Loucy (cell line): ENCODE measurements around the gene USP25.

ENCODE experiments used
- H2AFZ ChIP-seq: fragments of 200-600 bp; sonication (generic); 2 replicates; pipeline ENCODE4 v1.6.0; 2016; ENCODE audit warnings: antibody characterized with exemption, mild to moderate bottlenecking, low read length, moderate library complexity
- H3F3A ChIP-seq: fragments of 200-600 bp; 2 replicates; pipeline ENCODE4 v1.6.0; 2016; ENCODE audit warnings: antibody characterized with exemption, low read depth, mild to moderate bottlenecking
- H3K27me3 ChIP-seq: fragments of 200-600 bp; sonication (generic); 2 replicates; pipeline ENCODE4 v1.6.1; 2014; ENCODE audit warnings: low read length, mild to moderate bottlenecking; ENCODE audit not compliant: insufficient read depth, poor library complexity, severe bottlenecking
- H3K36me3 ChIP-seq: fragments of 200-600 bp; sonication (generic); 2 replicates; pipeline ENCODE4 v1.6.1; 2016; ENCODE audit warnings: low read length; ENCODE audit not compliant: insufficient read depth
- H3K4me1 ChIP-seq: fragments of 200-600 bp; sonication (generic); 2 replicates; pipeline ENCODE4 v1.5.1; 2014; ENCODE audit warnings: low read length, mild to moderate bottlenecking; ENCODE audit not compliant: insufficient read depth, poor library complexity, severe bottlenecking
- H3K4me2 ChIP-seq: fragments of 200-600 bp; sonication (generic); 2 replicates; pipeline ENCODE4 v1.6.0; 2014; ENCODE audit warnings: antibody characterized with exemption, low read length, low read depth, mild to moderate bottlenecking; ENCODE audit not compliant: poor library complexity, severe bottlenecking
- H3K4me3 ChIP-seq: fragments of 200-600 bp; sonication (generic); 2 replicates; pipeline ENCODE4 v1.5.1; 2014; ENCODE audit warnings: low read length, mild to moderate bottlenecking, mixed read lengths; ENCODE audit not compliant: poor library complexity, severe bottlenecking
- H3K79me2 ChIP-seq: fragments of 200-600 bp; sonication (generic); 2 replicates; pipeline ENCODE4 v1.6.1; 2014; ENCODE audit warnings: low read length; ENCODE audit not compliant: insufficient read depth
- H3K9ac ChIP-seq: fragments of 200-600 bp; sonication (generic); 2 replicates; pipeline ENCODE4 v1.6.0; 2014; ENCODE audit warnings: mild to moderate bottlenecking, low read depth, low read length, moderate library complexity; ENCODE audit not compliant: poor library complexity, severe bottlenecking
- H3K9me2 ChIP-seq: fragments of 200-600 bp; sonication (generic); replicated peaks from 2 replicates; pipeline ENCODE4 v1.6.1; 2016; ENCODE audit warnings: low read depth, low read length, mixed read lengths
- H3K9me3 ChIP-seq: fragments of 200-600 bp; sonication (generic); 2 replicates; pipeline ENCODE4 v1.6.1; 2014; ENCODE audit warnings: mild to moderate bottlenecking, antibody characterized with exemption, low read length, low read depth; ENCODE audit not compliant: insufficient read depth
- H4K20me1 ChIP-seq: fragments of 200-600 bp; sonication (generic); 2 replicates; pipeline ENCODE4 v1.6.0; 2014; ENCODE audit warnings: antibody characterized with exemption, low read length, mild to moderate bottlenecking; ENCODE audit not compliant: insufficient read depth, poor library complexity, severe bottlenecking
- EZH2phosphoT487 ChIP-seq: fragments of 200-600 bp; IDR thresholded peaks from 2 replicates; pipeline ENCODE4 v1.6.1; 2018; ENCODE audit warnings: antibody characterized with exemption, mild to moderate bottlenecking, moderate library complexity, borderline replicate concordance
- TF ChIP-seq, protein P1 (sequence below): fragments of 200-600 bp; sonication (generic); conservative IDR thresholded peaks from 2 replicates; pipeline ENCODE4 v1.5.1; 2014; ENCODE audit warnings: mild to moderate bottlenecking, antibody characterized with exemption, low read length

Gene USP25

DNA sequence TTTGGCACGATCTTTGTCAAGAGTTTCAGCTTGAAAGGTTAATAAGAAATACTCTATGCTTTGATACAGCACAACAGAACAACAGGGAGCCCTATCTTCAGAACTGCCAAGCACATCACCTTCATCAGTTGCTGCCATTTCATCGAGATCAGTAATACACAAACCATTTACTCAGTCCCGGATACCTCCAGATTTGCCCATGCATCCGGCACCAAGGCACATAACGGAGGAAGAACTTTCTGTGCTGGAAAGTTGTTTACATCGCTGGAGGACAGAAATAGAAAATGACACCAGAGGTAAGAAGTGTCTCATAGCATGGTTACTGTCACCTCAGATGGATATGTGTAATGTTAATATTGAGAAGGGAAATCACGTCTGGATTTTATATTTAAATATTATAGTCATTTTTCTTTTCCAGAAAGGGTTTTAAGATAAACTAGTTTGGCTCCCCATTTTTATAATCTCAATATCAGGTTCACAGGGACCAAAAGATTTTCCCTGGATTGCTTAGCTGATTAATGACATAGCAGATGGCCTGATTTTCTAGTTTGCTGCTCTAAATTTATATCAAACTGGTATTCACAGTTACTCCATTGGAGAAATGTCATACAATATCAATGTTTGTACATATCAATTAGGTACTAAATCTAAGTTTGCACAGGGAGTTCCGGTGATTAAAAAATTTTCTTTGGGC is 97.3 kb downstream of the USP25 start:
- H3K9ac ChIP-seq = no peak overlapping the region
- no peak overlapping the region for H3K4me2 ChIP-seq
- no peaks in the 10 kb centered on the region for H3F3A ChIP-seq
- no peak for TF ChIP-seq EZH2phosphoT487
- TF ChIP-seq, protein P1, sequence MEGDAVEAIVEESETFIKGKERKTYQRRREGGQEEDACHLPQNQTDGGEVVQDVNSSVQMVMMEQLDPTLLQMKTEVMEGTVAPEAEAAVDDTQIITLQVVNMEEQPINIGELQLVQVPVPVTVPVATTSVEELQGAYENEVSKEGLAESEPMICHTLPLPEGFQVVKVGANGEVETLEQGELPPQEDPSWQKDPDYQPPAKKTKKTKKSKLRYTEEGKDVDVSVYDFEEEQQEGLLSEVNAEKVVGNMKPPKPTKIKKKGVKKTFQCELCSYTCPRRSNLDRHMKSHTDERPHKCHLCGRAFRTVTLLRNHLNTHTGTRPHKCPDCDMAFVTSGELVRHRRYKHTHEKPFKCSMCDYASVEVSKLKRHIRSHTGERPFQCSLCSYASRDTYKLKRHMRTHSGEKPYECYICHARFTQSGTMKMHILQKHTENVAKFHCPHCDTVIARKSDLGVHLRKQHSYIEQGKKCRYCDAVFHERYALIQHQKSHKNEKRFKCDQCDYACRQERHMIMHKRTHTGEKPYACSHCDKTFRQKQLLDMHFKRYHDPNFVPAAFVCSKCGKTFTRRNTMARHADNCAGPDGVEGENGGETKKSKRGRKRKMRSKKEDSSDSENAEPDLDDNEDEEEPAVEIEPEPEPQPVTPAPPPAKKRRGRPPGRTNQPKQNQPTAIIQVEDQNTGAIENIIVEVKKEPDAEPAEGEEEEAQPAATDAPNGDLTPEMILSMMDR = no peak
- H3K79me2 ChIP-seq = no peaks in the 10 kb centered on the region
- no peaks in the 10 kb centered on the region for H3K27me3 ChIP-seq
- no peak overlapping the region for H2AFZ ChIP-seq
- no peaks in the 10 kb centered on the region for H4K20me1 ChIP-seq
- peaks cover 14% of the 10 kb centered on the region; the same call in 1 of the 2 replicates for H3K36me3 ChIP-seq
- peaks cover 4% of the 10 kb centered on the region for H3K4me1 ChIP-seq
- H3K9me2 ChIP-seq = no peaks in the 10 kb centered on the region
- no peaks in the 10 kb centered on the region for H3K9me3 ChIP-seq
- H3K4me3 ChIP-seq = no peak overlapping the region

DNA sequence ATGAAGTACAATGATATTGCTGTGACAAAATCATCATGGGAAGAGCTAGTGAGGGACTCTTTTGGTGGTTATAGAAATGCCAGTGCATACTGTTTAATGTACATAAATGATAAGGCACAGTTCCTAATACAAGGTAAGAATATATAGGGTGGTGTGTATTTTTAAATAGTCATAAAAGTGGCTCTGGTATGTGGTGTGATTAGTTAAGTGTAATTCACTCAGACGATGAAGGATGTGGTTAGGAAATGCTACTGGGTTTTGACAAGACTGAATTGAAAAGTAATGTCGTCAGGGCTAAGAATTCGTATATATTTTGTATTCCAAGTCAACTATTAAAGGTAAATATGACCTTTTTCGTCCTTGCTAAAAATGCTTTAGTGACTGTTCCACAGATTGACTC is 101.7 kb downstream of the USP25 start:
- Histone ChIP-seq H3K4me1 (peaks cover 4% of the 10 kb centered on the region), H2AFZ (no peak overlapping the region), H3K9ac (no peak overlapping the region), H3K9me2 (no peaks in the 10 kb centered on the region), H3F3A (no peaks in the 10 kb centered on the region), H3K27me3 (no peaks in the 10 kb centered on the region), H3K4me3 (no peak overlapping the region), H3K36me3 (peaks cover 15% of the 10 kb centered on the region; the same call in 1 of the 2 replicates), H3K79me2 (no peaks in the 10 kb centered on the region), H4K20me1 (no peaks in the 10 kb centered on the region), H3K9me3 (no peaks in the 10 kb centered on the region), H3K4me2 (no peak overlapping the region)
- TF ChIP-seq EZH2phosphoT487 = no peak
- TF ChIP-seq, protein P1 = no peak

DNA sequence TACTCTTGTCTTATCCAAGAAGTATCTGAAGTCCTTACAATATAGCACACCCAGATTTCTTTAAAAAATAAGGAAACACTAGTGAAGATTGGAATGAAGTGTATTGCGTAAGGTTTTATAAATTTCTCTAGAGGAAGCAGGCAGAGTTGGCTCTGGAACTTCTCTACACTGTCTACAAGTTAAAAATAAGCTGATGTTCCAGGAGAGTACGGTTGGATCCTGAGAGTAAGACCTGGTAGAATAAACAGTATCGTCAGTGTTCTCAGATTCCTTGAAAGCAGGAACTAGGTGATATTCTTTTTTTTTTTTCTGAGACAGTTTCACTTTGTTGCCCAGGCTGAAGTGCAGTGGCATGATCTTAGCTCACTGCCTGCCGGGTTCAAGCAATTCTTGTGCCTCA is 107.9 kb downstream of the USP25 start:
- Histone ChIP-seq H3K4me2 (no peak overlapping the region), H3F3A (no peaks in the 10 kb centered on the region), H4K20me1 (no peaks in the 10 kb centered on the region), H3K9me2 (no peaks in the 10 kb centered on the region), H2AFZ (no peak overlapping the region), H3K4me1 (no peaks in the 10 kb centered on the region), H3K9ac (no peak overlapping the region), H3K79me2 (no peaks in the 10 kb centered on the region), H3K9me3 (no peaks in the 10 kb centered on the region), H3K4me3 (no peak overlapping the region), H3K36me3 (peaks cover 4% of the 10 kb centered on the region; the same call in 1 of the 2 replicates), H3K27me3 (no peaks in the 10 kb centered on the region)
- no peak for TF ChIP-seq EZH2phosphoT487
- TF ChIP-seq, protein P1 = no peak
